ENCODE measurements around the gene ME1. TPM values are rescaled to one million over a fixed set of nuclear protein-coding genes. Genes with fewer than 3 reads are reported as not detected.
"Not testable (repeated sequence)": the region's sequence is repeated elsewhere in the genome, so short reads cannot be mapped to it uniquely, and the experiment has no call there.

The ME1 gene
- polyA plus RNA-seq, 6 donors from 2014 or later = not detected

- ATAC-seq (ENCODE audit: low read depth in 2 of 2) (peak; percentile 34 to 35), DNase-seq (no peak)
- Mint-ChIP-seq H3K36me3 (no peaks in the 10 kb centered on the region), H3K4me1 (peaks cover 2 to 19% (median 10%) of the 10 kb centered on the region in 3 donors), H3K9me3 (peaks cover 0 to 3% (median 0%) of the 10 kb centered on the region in 7 donors), H3K27me3 (no peaks in the 10 kb centered on the region), H3K4me3 (no peak overlapping the region), H3K27ac (peak overlapping the region in 1 of 6 donors; percentile 47)
Observed at GRCh38 chr6:83199173-83199862, 231.5 kb downstream of the ME1 start.

- H3K27me3 Mint-ChIP-seq = no peaks in the 10 kb centered on the region
- H3K4me3 Mint-ChIP-seq = no peak overlapping the region
- peak overlapping the region in 1 of 6 donors; percentile 47 for H3K27ac Mint-ChIP-seq
- no peak for ATAC-seq (ENCODE audit: low read depth in 2 of 2)
- H3K9me3 Mint-ChIP-seq = peaks cover 0 to 3% (median 0%) of the 10 kb centered on the region in 7 donors
- peaks cover 8 to 23% (median 15%) of the 10 kb centered on the region in 3 donors for H3K4me1 Mint-ChIP-seq
- no peaks in the 10 kb centered on the region for H3K36me3 Mint-ChIP-seq
- DNase-seq = no peak
Observed at GRCh38 chr6:83198486-83199172, 232.2 kb downstream of the ME1 start.

- Mint-ChIP-seq H3K36me3 (peaks cover 0 to 4% of the 10 kb centered on the region in 2 donors), H3K4me1 (peaks cover 11 to 41% (median 27%) of the 10 kb centered on the region in 3 donors), H3K27me3 (no peaks in the 10 kb centered on the region), H3K4me3 (peak overlapping the region; percentile 83 to 99 (median 98)), H3K9me3 (peaks cover 0 to 3% (median 0%) of the 10 kb centered on the region in 7 donors), H3K27ac (peak overlapping the region in 4 of 6 donors; percentile 3 to 75 (median 25))
- ATAC-seq (ENCODE audit: low read depth in 2 of 2) (no peak), DNase-seq (peak; percentile 16)
Observed at GRCh38 chr6:83193747-83194566, 236.9 kb downstream of the ME1 start.

- Mint-ChIP-seq H3K27me3 (no peaks in the 10 kb centered on the region), H3K36me3 (peaks cover 0 to 4% of the 10 kb centered on the region in 2 donors), H3K27ac (peak within 1 kb of the TSS; percentile 96 to 99 (median 98)), H3K4me3 (peak within 1 kb of the TSS; percentile 94 to 99 (median 98)), H3K4me1 (peaks cover 11 to 41% (median 27%) of the 10 kb centered on the region in 3 donors), H3K9me3 (peaks cover 0 to 3% (median 0%) of the 10 kb centered on the region in 7 donors)
- DNase-seq = peak; percentile 90
- ATAC-seq (ENCODE audit: low read depth in 2 of 2) = peak; percentile 97
Observed at GRCh38 chr6:83192871-83193746, 237.7 kb downstream of the ME1 start, which contains the start of the genes PGM3 and RWDD2A. Gene PGM3, minus strand, starts transcription at chr6:83193265. Its CDS starts 2,253 bp downstream, at chr6:83191012. Gene RWDD2A, plus strand, starts transcription at chr6:83193357. Its CDS starts 1,095 bp downstream, at chr6:83194452.

GRCh38 chr6:83192456-83192855 lies 238.4 kb downstream of the ME1 start:
- Mint-ChIP-seq H3K4me1 (peaks cover 11 to 40% (median 27%) of the 10 kb centered on the region in 3 donors), H3K27ac (peak overlapping the region; percentile 96 to 99 (median 98)), H3K4me3 (peak overlapping the region; percentile 94 to 99 (median 98)), H3K27me3 (no peaks in the 10 kb centered on the region), H3K9me3 (peaks cover 0 to 3% (median 0%) of the 10 kb centered on the region in 7 donors), H3K36me3 (peaks cover 0 to 4% of the 10 kb centered on the region in 2 donors)
- ATAC-seq (ENCODE audit: low read depth in 2 of 2) (no peak), DNase-seq (no peak)

DNA sequence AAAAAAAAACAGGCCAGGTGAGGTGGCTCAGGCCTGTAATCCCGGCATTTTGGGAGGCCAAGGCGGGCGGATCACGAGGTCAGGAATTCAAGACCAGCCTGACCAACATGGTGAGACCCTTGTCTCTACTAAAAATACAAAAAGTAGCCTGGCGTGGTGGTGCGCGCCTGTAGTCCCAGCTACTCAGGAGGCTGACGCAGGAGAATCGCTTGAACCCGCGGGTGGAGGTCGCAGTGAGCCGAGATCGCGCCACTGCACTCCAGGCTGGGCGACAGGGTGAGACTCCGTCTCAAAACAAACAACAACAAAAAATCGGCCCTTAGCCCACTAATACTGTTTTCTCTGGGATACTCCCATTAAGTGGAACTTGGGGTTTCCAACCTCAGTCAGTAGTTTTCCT lies 238.9 kb downstream of the ME1 start:
- H3K27me3 Mint-ChIP-seq; DNase-seq; H3K9me3 Mint-ChIP-seq; H3K36me3 Mint-ChIP-seq; ATAC-seq (ENCODE audit: low read depth in 2 of 2): not testable (repeated sequence)
- peak overlapping the region in 2 of 6 donors; percentile 96 to 97 for H3K27ac Mint-ChIP-seq
- peaks cover 11 to 38% (median 27%) of the 10 kb centered on the region in 3 donors for H3K4me1 Mint-ChIP-seq
- peak overlapping the region in 7 of 8 donors; percentile 62 to 99 (median 98) for H3K4me3 Mint-ChIP-seq

DNA sequence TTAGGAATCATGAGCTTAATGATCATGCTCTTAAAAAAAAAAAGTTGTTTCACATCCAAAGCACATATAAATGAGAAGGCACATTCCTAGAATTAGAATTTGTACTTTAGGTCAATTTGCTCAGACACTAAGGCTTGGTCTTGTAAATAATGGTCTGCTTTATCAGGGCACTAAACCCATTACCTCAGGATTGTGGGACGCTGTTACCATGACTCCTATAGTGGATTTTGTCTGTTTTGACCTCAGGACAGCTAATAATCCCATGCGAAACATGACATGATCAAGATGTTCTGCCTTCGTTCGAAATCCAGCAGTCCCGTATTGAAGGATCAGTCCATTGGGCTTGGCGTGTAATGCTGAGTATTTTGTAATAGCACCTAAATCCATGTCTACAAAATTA lies 240.2 kb downstream of the ME1 start:
- ATAC-seq (ENCODE audit: low read depth in 2 of 2) = no peak
- peak overlapping the region in 1 of 8 donors; percentile 94 for H3K4me3 Mint-ChIP-seq
- no peaks in the 10 kb centered on the region for H3K9me3 Mint-ChIP-seq
- H3K4me1 Mint-ChIP-seq = peaks cover 11 to 27% (median 23%) of the 10 kb centered on the region in 3 donors
- DNase-seq = no peak
- peak overlapping the region in 1 of 6 donors; percentile 41 for H3K27ac Mint-ChIP-seq
- no peaks in the 10 kb centered on the region for H3K27me3 Mint-ChIP-seq
- peaks cover 8 to 9% of the 10 kb centered on the region in 2 donors for H3K36me3 Mint-ChIP-seq

DNA sequence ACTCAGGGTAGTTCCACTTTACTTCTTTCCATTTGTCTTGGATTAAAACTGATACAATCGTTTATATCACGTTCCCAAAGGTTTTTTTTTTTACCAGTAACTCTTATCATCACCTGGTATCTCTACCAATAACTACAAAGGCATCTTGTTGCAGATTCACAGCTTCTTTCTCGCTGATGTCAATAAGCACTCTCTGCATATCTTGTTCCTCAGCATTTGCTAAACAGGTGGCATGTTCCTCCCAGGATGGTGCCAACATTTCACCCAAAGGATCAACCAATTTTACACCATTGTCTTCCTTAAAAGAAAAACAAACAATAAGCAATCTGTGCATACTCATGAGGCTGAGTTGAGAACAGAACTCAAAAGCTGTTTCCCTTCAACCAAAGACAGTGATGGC lies 242.3 kb downstream of the ME1 start:
- H3K9me3 Mint-ChIP-seq = no peaks in the 10 kb centered on the region
- H3K27me3 Mint-ChIP-seq = no peaks in the 10 kb centered on the region
- H3K27ac Mint-ChIP-seq = peak overlapping the region in 1 of 6 donors; percentile 47
- no peak for DNase-seq
- peaks cover 20 to 24% of the 10 kb centered on the region in 2 donors for H3K36me3 Mint-ChIP-seq
- H3K4me1 Mint-ChIP-seq = peaks cover 4 to 18% (median 17%) of the 10 kb centered on the region in 3 donors
- no peak overlapping the region for H3K4me3 Mint-ChIP-seq
- no peak for ATAC-seq (ENCODE audit: low read depth in 2 of 2)

DNA sequence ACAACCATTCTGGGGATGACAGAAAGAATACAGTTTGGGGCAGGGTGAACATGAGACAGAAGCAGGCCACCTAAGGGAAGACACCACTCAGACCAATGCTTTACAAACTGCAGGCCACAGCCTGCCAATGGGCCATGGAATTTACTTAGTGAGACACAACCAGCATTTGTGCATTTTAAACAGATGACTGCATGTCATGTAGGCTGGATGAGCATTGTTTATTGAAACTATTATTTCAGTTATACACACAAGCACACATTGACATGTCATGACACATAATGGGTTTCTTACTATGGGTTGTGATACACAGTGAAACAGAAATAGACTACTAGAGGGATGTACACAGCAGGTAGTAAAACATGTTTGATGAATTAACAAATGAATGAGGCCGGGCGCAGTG lies 245.8 kb downstream of the ME1 start:
- H3K27me3 Mint-ChIP-seq = no peaks in the 10 kb centered on the region
- H3K9me3 Mint-ChIP-seq = no peaks in the 10 kb centered on the region
- H3K27ac Mint-ChIP-seq = no peak overlapping the region
- no peak for DNase-seq
- H3K4me1 Mint-ChIP-seq = peaks cover 0 to 5% (median 0%) of the 10 kb centered on the region in 3 donors
- peak overlapping the region in 1 of 8 donors; percentile 13 for H3K4me3 Mint-ChIP-seq
- peaks cover 20 to 29% of the 10 kb centered on the region in 2 donors for H3K36me3 Mint-ChIP-seq
- no peak for ATAC-seq (ENCODE audit: low read depth in 2 of 2)

- DNase-seq (no peak), ATAC-seq (ENCODE audit: low read depth in 2 of 2) (no peak)
- Mint-ChIP-seq H3K4me3 (no peak overlapping the region), H3K27me3 (no peaks in the 10 kb centered on the region), H3K27ac (no peak overlapping the region), H3K36me3 (peaks cover 20 to 26% of the 10 kb centered on the region in 2 donors), H3K9me3 (no peaks in the 10 kb centered on the region), H3K4me1 (peaks cover 0 to 5% (median 0%) of the 10 kb centered on the region in 3 donors)
Observed at GRCh38 chr6:83183082-83183828, 247.6 kb downstream of the ME1 start.

DNA sequence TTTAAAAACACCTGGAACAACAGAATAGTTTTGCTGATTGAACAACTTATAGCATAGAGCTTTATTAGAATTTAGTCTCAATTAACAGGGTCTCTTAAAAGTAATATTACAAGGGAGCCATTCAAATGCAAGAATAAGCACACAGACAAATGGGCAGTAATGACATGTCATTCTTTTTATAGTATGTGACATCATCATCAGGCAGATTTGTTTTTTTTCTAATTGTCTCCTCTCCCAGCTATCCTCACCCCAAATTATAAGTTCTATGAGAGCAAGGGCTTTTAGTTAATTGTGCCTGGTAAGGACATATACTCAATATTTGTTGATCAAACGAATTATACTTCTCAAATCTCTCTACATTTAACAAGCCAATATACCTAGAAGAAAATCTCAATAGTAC lies 248.7 kb downstream of the ME1 start:
- H3K27me3 Mint-ChIP-seq = no peaks in the 10 kb centered on the region
- peaks cover 20 to 33% of the 10 kb centered on the region in 2 donors for H3K36me3 Mint-ChIP-seq

More for the DNA sequence above, 248.7 kb downstream of the ME1 start:
- Mint-ChIP-seq H3K9me3 (no peaks in the 10 kb centered on the region), H3K4me1 (peaks cover 0 to 5% (median 0%) of the 10 kb centered on the region in 3 donors), H3K27ac (peak overlapping the region in 1 of 6 donors; percentile 0), H3K4me3 (no peak overlapping the region)
- DNase-seq (no peak), ATAC-seq (ENCODE audit: low read depth in 2 of 2) (no peak)
